Neutrophil (primary cell): ENCODE results near the gene MRPS2.

Experiments
- H3K27ac ChIP-seq: fragments of 200-600 bp; sonication (generic); 2 replicates; pipeline ENCODE4 v1.5.1; 2016; ENCODE audit warnings: mild to moderate bottlenecking, moderate library complexity
- H3K27me3 ChIP-seq: fragments of 200-600 bp; sonication (generic); 2 replicates; pipeline ENCODE4 v1.6.0; 2016; ENCODE audit warnings: mild to moderate bottlenecking
- H3K36me3 ChIP-seq: fragments of 200-600 bp; sonication (generic); 2 replicates; pipeline ENCODE4 v1.5.1; 2017
- H3K4me1 ChIP-seq, 2 experiments: fragments of 200-600 bp in 1 of 2; sonication (generic) in 1 of 2; 1 replicate in 1 of 2; 2 replicates in 1 of 2; pipeline versions ENCODE4 v1.5.1 to v1.6.1; 2013 to 2016; ENCODE audit warnings: low read depth in 1 of 2, low read length in 1 of 2, mild to moderate bottlenecking in 1 of 2, moderate library complexity in 1 of 2; ENCODE audit not compliant: control insufficient read depth in 1 of 2, insufficient read depth in 1 of 2
- H3K4me3 ChIP-seq, 2 experiments: fragments of 200-600 bp in 1 of 2; sonication (generic) in 1 of 2; 1 replicate in 1 of 2; 2 replicates in 1 of 2; pipeline ENCODE4 v1.5.1; 2013 to 2016; ENCODE audit warnings: low read depth in 1 of 2, low read length in 1 of 2, mild to moderate bottlenecking in 1 of 2, moderate library complexity in 1 of 2
- H3K9me3 ChIP-seq: fragments of 200-600 bp; sonication (generic); 2 replicates; pipeline ENCODE4 v1.5.1; 2016
- TF ChIP-seq, protein P1 (sequence below): fragments of 200-600 bp; sonication (generic); IDR thresholded peaks from 2 replicates; pipeline ENCODE4 v1.5.1; 2016; ENCODE audit warnings: antibody characterized with exemption

MRPS2 gene

GRCh38 chr9:135492886-135493669 lies 7.4 kb upstream of the MRPS2 start:
- Histone ChIP-seq H3K9me3 (no peaks in the 10 kb centered on the region), H3K27ac (no peak overlapping the region)

DNA sequence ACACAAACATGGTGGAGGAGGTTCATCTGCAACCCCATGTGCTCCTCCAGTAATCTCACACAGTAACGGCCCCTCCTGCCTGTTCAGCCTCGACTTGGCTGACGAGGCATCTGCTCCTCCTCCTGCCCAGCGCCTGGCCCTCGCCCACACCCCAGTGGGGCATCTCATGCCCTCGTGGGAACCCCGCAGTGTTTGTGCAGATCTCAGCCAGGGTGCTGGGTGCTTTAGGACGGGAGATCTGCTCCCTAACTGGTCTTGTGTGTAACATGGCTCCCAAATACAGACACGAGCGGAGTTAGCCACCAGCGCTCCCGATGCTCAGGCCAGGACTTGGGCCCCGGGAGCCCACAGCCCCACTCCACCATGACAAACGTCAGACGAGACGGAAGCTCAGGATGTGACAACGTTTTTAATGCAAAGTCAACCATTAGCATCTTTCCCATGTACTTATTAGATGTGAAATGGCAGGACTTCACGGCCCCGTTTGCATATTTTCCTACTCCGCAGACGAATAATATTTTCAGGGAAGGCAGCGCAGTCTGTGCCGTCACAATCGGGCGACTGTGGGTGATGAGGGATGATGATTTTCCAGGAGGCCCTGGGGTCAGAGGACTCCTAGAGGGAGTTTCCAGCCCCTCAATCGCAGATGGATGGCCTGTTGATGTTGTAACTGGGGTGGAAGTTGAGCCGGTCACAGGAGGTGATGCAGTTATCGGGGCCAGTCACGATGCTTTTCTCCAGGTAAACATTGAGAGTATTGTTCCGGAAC lies 5.5 kb upstream of the MRPS2 start:
- H3K4me1 ChIP-seq: peaks cover 8% of the 10 kb centered on the region in 2 experiments
- TF ChIP-seq, protein P1, sequence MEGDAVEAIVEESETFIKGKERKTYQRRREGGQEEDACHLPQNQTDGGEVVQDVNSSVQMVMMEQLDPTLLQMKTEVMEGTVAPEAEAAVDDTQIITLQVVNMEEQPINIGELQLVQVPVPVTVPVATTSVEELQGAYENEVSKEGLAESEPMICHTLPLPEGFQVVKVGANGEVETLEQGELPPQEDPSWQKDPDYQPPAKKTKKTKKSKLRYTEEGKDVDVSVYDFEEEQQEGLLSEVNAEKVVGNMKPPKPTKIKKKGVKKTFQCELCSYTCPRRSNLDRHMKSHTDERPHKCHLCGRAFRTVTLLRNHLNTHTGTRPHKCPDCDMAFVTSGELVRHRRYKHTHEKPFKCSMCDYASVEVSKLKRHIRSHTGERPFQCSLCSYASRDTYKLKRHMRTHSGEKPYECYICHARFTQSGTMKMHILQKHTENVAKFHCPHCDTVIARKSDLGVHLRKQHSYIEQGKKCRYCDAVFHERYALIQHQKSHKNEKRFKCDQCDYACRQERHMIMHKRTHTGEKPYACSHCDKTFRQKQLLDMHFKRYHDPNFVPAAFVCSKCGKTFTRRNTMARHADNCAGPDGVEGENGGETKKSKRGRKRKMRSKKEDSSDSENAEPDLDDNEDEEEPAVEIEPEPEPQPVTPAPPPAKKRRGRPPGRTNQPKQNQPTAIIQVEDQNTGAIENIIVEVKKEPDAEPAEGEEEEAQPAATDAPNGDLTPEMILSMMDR: no peak
- peaks cover 15% of the 10 kb centered on the region for H3K27me3 ChIP-seq
- no peaks in the 10 kb centered on the region for H3K9me3 ChIP-seq
- H3K27ac ChIP-seq: no peak overlapping the region
- no peak overlapping the region for H3K4me3 ChIP-seq
- no peaks in the 10 kb centered on the region for H3K36me3 ChIP-seq

More at GRCh38 chr9:135492886-135493669, 7.4 kb upstream of the MRPS2 start:
- H3K27me3 ChIP-seq: no peaks in the 10 kb centered on the region
- no peak overlapping the region for H3K4me3 ChIP-seq
- TF ChIP-seq, protein P1: no peak
- no peaks in the 10 kb centered on the region for H3K4me1 ChIP-seq
- no peaks in the 10 kb centered on the region for H3K36me3 ChIP-seq

- peaks cover 7% of the 10 kb centered on the region for H3K36me3 ChIP-seq
These were observed 1.9 kb upstream of the MRPS2 start for GRCh38 chr9:135498381-135499126.

DNA sequence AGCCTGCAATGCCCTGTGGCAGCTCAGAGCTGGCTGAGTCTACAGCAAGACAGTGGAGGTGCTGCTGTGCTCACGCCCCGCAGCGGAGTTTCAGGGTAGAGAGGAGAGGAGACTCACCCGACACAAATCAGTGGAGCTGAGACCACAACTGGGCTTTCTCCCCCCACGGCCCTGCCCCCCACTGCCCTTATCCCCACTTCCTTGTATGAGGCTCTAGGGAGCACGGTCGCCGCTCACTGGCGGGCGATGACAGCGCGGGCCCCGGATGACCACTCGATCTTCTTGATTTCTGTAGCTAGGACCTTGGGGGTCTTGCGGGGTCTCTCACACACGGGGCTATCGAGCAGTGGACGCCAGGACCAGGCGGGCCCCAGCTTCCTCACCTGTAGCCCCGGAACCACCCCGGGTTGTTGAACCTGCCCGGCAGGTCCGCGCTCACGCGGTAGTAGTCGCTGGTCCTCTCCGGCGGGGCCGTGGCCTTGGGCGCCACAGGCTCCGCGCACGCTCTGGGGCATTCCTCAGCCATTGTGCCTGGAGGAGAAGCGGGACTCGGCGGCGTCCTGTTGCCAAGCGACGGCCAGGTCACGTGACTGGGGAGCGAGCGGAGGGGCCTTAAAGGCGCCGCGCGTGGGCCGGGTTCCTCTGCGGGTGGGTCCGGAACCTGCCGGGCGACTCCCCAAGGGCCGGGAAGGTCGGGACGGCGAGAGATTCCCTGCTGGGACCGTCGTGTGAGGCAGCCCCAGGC lies 984 bp upstream of the MRPS2 start:
- TF ChIP-seq, protein P1: no peak
- Histone ChIP-seq H3K4me1 (peaks cover 19 to 22% of the 10 kb centered on the region in 2 experiments), H3K9me3 (no peaks in the 10 kb centered on the region), H3K27me3 (peaks cover 15% of the 10 kb centered on the region), H3K27ac (no peak overlapping the region), H3K36me3 (peaks cover 14% of the 10 kb centered on the region), H3K4me3 (peak overlapping the region; percentile 60 to 75)

More at GRCh38 chr9:135498381-135499126, 1.9 kb upstream of the MRPS2 start:
- H3K4me3 ChIP-seq: peak overlapping the region in 1 of 2 experiments; percentile 75
- H3K4me1 ChIP-seq: peaks cover 19 to 22% of the 10 kb centered on the region in 2 experiments
- TF ChIP-seq, protein P1: no peak
- H3K9me3 ChIP-seq: no peaks in the 10 kb centered on the region
- no peak overlapping the region for H3K27ac ChIP-seq
- H3K27me3 ChIP-seq: peaks cover 15% of the 10 kb centered on the region

DNA sequence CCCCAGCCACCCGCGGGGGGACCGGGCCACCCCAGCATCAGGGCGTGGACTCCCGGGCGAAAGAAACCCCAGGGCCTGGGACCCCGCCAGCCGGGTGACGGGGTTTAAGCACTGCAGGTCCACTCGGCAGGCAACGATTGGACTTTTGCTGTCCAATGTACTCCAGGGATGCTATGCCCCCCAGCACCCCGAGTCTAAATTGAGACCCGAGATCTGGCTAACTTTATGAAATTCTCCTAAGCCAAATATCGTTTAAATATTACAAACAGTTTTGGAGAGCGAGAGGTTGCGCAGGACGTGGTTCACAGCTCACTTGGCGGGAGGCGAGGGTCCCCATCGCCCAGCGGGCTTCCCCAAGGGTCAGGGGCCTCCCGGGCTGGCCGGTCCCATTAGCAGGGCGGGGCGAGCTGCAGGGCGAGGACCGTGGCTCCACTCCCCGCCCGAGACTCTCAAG lies 384 bp upstream of the MRPS2 start:
- Histone ChIP-seq H3K4me1 (peaks cover 19 to 22% of the 10 kb centered on the region in 2 experiments), H3K9me3 (no peaks in the 10 kb centered on the region), H3K4me3 (peak overlapping the region; percentile 60 to 75), H3K27me3 (peaks cover 15% of the 10 kb centered on the region), H3K36me3 (peaks cover 14% of the 10 kb centered on the region), H3K27ac (no peak overlapping the region)
- TF ChIP-seq, protein P1: no peak
